CD4-positive, alpha-beta T cell treated with Interleukin-17A for 1 hour (primary cell): ENCODE results near the gene EEFSEC.

ENCODE experiments used
- DNase-seq: peaks from one replicate; pipeline ENCODE4 v3.0.0-alpha.2; 2020

EEFSEC gene

GRCh38 chr3:128296469-128297251 is 143.4 kb downstream of the EEFSEC start:
- DNase-seq = no peak

- DNase-seq = no peak
Measured at GRCh38 chr3:128297401-128298138, 144.3 kb downstream of the EEFSEC start.

DNA sequence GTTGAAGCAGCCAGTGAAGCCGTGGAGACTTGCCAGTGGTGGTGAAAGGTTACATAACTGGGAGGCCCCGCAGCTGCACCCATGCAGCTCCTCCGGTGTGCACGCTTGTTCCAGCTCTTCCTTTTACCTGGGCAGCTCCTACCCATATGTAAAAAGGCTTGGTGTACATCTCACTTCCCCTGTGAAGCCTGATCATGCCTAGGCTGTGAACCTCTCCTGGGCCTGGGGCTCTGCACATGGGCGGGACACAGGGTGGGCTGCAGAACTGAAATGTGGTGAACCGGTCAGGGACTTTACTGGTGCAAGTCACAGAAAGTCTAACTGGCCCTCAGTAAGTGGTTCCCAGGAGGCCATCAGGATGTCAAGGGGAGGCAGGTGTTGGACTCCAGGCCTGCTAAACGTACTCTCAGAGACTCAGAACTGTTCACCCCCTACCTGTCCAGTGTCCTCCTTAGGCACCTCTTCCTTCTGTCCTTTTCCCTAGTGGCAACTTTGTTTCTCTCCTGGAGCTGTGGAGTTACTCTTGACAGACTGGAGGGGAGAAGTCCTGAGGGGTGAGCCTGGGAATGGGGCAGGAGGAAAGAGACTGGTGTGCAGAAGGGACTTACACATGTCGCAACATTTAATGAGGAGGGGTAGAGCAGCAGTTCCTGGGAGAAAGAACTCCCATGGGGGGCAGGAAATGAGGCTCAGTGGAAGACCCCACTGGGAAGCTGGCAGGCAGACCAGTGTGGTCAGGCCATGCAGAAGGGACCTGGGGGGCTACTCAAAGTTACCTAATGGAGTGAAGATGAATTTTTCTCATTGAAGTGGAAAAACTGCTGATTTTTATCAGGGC is 148.1 kb downstream of the EEFSEC start:
- DNase-seq = no peak

- DNase-seq = no peak
Measured at GRCh38 chr3:128306481-128306880, 153.2 kb downstream of the EEFSEC start.

- DNase-seq = peak; percentile 9
Measured at GRCh38 chr3:128307029-128307633, 153.8 kb downstream of the EEFSEC start.

DNA sequence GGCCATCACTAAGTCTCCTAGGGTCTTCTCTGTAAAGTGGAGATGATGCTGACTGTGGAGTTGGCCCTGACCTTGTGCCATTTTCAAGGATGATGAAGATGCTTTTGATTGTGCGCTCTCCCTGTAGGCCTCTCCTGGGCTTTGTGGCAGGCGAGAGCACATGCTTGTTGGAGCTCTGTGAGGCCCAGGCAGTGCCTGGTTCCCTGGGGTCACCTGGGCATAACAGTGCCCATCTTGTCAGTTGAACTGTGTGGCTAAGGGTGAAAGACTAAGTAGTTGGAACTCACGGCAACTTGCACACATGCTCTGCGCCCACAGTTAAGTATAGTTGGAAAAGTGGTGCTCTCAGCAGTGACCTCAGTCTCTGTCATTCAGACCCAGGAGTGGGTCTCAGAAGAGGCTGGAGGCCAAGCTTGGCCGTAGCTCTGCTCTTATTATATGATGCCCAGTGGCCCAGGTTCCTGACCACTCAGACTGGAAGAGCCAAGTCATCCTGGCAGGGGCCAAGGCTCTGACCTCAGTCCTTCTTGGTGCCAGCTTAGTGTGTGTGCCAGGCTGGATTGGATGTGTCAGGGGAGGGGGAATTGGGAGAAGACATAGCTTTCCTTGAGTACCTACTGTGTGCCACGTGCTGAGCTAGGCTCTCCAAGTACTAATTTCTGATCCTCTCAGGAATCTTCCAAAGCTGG is 154.6 kb downstream of the EEFSEC start:
- no peak for DNase-seq

- no peak for DNase-seq
Measured at GRCh38 chr3:128309026-128309425, 155.7 kb downstream of the EEFSEC start.

GRCh38 chr3:128310286-128311058 is 157.2 kb downstream of the EEFSEC start:
- DNase-seq = no peak

GRCh38 chr3:128311441-128311844 is 158.2 kb downstream of the EEFSEC start:
- no peak for DNase-seq

DNA sequence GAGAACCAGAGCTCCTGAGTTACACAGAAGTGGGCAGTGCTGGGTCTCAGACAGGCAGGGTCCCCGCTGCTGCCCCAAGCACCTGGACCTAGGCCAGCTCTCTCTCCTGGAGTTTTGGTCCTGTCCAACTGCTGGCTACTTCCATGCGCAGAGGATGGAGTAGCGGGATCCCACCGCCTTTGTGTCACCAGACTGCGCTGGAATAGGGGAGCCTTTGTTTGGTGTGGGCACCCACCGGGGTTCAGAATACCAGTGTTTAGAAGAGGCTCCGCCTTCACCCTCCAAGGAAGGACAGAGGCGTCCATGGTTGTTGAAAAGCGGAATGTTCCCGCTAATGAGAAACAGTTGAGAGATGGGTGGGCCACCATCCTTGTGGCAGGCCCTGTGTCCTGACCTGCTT is 159.0 kb downstream of the EEFSEC start:
- DNase-seq = no peak

DNA sequence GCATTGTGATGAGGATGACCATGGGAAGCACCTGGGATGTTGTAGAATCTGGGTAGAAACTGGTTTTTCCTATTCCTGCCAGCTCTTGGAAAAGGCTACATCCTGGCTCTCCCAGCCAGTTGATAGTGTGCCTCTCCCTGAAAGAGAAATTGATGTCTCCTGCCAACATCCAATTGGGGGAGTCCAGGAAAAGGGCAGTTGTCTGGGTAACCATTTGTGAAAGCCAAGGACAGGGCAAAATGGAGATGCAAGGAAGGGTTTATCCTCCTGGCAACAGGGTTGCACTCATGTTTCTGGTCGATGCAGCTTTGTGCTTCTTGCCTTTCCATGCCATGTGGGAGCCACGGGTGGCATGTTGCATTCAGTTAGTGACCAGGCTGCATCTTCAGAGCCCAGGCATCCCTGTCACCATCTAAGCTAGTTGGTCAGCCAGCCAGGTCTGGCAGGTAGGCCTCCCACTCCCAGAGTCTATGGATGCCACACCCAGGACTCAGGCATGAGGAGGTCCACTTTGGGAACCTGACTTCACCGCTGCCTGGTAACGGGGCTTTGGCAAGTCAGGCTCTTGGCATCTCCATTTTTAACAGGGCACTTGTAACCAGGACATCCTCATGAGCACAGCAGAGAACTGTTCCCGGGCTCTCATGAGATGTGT is 159.9 kb downstream of the EEFSEC start:
- no peak for DNase-seq

- no peak for DNase-seq
Measured at GRCh38 chr3:128313935-128314334, 160.7 kb downstream of the EEFSEC start.

GRCh38 chr3:128315313-128315712 is 162.0 kb downstream of the EEFSEC start:
- DNase-seq = no peak

GRCh38 chr3:128316481-128316891 is 163.2 kb downstream of the EEFSEC start:
- peak; percentile 79 for DNase-seq

DNA sequence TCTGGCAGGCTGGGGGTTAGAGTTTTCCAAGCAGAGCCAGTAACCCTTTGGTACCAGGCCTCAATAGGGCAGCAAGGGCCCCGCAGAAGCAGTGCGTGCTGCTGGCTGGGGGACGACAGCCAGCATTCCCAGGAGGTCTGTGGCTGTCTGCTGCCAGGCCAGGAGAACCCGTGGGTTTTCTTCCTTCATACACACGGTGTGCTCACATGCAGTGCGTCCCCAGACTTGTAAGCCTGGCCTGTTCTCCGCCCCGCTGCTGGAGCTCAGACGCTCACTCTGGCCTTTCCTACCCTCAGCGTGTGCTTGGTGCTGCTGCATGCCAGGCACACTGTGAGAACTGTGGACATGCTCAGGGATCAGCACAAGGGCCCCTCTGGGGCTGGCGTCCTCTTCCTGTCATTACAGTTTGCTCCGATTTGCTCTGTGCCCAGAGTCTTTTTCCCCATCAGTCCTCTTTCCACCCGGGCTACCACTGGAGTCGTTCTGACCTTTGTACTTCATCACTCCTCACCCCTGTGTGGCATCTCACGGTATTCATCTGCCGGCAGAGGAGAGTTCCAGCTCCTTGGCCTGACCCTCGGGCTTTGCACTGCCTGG is 163.9 kb downstream of the EEFSEC start:
- no peak for DNase-seq

- DNase-seq = no peak
Measured at GRCh38 chr3:128317698-128318231, 164.5 kb downstream of the EEFSEC start.

DNA sequence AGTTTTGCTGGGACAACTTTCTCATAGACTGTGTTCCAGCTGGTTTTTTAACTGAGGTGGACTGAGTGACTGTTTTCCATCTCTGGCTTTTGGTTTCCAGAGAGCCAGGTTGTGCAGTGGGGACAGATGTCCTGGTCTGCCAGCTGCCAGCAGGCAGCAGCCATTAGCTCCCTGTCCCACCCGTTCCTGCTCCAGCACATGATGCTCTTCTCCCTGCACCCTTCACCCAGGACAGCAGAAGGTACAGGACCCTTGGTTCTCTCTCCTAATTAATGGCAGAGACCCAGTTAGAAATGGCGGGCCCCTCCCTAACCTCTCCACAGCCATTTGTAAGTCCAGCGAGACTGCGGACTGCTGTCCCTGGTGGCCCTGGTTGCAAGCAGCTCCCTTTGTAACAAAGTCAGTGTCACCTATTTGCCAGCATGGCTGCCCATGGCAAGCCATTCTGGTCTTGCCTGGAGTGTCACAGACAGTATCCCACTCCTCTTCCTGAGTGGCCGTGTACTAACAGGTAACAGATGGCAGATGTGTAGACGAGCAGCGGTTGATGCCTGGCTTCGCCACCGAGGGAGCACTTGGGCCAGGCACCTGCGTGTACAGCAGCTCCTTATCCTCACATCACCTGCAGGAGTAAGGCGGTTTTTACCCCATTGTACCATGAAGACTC is 165.1 kb downstream of the EEFSEC start:
- DNase-seq = no peak

DNA sequence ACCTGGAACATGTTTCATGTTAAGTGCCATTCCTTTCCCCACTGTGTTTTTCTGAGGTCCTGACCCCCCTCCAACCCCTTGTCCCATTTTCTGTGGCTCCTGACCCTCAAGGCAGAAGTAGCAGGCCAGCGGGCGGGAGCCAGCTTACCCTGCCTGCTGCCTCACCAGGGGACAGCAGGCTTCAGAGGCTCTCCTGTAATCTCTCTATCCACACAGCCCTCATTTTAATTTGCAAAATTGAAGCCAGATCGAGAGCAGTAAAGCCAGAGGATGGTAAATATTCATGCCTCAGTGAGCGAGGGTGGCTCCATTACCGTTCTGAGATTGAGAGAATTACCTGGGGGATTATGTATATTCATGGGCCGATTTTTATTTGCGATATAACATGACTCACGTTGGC is 165.8 kb downstream of the EEFSEC start:
- DNase-seq = no peak

GRCh38 chr3:128319741-128320141 is 166.5 kb downstream of the EEFSEC start:
- no peak for DNase-seq
